Germinal center (tissue), 1 donor: ENCODE measurements around the gene GATA5.

ENCODE experiments used
- DNase-seq: peaks from one replicate; pipeline ENCODE4 v3.0.0; 2012; ENCODE audit warnings: mixed read lengths, low spot score

Gene GATA5

DNA sequence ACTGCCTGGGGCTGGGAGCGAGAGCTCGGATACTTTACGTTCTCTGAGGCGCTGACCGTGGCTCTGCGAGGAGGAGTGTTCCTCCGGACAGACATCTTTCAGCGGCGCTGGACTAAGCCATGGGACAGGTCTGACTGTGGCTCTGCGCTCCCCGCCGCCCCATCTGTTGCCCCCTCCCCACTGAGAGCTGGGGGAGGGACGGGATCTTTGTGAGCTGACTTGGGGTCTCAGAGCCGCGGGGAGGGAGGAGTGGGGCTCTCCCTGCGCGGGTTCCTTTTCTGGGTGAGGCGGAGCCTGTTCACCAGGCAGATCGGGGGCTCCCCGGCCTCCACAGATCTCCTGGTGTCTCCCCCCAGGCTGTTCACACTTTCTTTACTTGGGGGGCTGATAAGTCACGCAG is 11.3 kb upstream of the GATA5 start:
- DNase-seq = no peak

DNA sequence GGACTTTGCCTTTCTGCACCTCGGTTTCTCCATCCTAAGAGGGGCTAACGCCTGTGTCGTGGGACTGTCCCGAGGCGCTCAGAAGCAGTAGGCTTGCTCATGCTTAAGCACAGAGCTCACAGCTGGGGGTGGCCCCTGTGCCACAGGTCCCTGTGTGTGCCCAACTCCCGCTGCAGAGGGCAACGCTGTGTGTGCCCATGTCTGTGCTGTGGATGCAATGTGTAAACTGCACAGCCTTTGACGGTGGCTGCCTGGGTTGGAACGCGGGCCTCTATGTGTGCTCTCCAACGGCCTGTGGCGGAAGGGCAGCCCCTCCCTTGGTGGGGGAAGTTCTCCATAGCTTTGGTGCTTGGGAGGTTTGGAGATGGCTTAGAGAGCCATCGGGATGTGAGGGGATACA is 10.7 kb upstream of the GATA5 start:
- DNase-seq = no peak

DNA sequence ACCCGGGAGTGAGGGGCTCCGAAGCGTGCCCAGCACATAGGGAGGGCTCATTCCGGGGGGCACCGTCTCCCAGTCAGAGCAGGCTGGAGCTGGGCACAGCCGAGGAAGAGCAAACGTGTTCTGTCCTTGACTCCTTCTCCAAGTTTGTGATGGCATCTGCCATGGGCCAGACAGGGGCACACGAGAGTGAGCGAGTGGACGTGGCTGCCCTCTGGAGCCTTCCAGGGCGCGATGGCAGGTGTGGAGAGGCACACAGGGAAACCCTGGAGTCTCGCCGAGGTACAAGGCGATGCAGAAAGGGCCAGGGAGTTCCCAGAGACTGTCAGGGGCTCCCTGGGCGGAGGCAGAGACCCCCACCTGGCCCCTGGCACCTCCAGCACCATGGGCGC is 9.9 kb upstream of the GATA5 start:
- DNase-seq = no peak

DNA sequence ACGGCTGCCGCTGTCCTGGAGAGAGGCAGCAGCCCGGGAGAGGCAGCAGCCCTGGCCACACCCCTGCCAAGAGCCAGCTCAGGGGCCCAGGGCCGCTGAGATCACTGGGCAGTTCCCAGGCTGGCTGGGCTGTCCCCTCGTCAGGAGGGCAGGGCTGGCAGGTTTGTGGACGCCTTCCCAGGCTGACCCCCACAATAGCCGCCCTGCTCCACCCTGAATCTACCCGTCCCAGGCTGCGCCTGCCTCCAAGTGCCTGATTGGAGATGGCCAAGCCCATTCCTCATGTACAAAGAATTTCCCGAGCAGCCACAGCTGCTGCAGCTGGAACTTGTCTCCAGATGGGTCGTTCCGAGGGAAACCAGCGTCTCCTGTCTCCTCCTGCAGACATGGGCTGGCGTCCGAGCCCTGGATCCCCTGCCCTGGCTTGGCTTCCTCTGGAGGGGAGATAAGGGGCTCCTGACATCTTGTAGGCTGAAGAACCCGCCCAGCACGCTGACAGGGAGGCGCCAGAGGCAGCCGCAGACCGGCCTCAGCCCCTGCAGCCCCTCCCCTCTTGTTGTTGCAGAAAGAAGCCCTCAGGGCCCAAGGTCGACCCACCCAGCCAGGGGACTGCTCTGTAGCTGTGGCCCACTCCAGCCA is 9.4 kb upstream of the GATA5 start:
- no peak for DNase-seq

DNA sequence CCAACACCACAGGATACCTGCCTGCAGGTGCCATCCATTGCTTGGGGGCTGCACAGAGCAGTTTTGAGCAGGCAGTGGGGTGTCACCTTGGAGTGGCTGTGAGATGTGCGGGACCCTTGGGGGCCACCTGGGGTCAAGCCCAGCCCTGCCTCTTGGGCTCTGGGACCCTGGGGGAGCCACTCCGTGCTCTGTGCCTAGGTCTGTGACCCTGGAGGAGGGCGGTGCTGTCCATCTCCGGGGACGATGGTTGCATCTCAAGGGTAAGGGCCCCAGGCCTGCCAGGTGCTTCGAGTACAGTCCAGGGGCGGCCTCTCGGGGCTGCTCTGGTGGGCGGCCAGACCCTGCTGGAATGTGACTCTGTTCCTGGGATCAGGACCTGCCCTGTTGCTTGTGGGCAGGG is 8.7 kb upstream of the GATA5 start:
- DNase-seq = no peak

DNA sequence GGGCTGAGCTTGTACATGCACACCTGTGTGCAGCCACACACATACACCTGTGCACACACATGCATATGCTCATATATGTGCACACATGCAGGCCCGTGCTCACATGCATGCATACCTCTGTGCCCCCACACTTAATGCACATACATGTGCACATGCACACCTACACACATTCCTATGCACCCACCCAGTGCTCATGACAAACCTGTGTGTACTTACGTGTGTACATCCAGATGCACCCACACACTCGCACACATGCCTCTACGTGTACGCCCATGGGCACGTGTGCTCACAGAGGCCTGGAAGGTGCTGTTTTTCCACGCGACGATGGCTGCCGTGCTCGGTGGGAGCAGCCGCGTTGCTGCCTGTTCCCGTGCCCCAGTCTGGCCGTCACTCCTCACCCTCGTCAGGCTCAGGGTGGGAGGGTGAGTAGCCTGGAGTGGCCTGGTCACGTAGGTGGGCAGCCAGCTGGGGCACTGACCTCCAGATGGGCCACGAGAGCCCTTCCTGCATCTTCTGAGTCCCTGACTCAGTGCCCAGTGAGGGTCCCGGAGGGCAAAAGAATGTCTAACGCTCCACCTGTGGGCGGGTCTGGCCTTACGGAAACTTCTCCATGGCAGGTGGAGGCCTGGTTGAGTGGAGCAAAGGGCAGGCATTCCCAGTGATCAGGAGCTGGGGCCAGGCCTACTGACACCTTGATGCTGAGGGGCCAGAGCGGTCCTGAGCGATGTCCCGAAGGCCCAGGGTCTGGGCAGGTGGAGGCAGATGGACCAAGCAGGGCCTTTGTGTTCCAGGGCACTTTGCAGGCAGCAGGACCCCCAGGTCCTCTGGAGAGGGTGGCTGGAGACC is 8.0 kb upstream of the GATA5 start:
- no peak for DNase-seq

DNA sequence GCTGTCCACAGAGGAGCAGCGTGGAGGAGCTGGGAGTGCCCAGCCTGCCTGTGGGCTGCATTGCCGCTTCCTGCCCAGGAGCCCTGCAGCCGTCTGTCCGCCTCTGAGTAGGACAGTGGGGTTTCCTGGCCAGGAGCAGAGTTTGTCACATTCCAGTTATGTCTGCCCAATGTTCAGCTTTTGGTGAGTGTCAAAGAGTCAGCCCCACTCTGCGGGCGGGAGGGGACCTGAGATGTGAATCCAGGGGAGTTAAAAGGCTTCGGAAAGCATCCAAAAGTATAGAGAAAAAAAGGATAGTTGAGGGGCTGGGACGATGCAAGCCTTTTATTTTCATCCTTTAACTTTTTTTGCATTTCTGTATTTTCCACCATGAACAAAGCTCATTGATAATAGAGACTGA is 7.2 kb upstream of the GATA5 start:
- no peak for DNase-seq

DNA sequence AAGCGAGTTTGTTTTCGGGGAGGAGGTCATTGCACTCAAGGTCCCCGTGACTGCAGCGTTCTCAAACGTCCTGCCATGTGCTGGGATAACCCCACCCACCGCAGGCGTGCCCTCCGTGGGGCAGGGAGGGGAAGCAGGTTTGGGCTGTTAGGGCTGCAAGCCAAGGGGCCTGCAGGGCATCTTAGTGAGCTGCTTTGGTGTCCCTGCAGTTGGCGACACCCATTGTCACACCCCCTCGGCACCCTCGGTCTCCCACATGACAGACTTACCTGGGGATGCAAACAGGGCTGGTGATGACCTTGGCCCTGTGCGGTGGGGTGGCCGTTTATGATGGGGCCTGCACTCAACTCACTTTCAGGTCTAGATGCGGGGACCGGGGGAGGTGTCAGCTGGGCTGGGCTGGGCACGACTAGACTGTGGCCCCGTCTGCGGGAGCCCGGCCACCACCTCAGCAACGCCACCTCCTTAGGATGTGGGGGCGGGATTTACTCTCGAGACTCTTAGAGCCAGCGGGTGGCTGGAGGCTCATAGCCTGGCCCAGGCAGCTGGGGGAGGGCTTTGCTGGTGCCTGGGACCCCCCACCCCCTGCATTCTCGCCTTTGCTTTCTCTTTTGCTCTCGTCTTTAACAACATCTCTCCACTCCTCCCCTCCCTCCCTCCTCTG is 6.5 kb upstream of the GATA5 start:
- no peak for DNase-seq

DNA sequence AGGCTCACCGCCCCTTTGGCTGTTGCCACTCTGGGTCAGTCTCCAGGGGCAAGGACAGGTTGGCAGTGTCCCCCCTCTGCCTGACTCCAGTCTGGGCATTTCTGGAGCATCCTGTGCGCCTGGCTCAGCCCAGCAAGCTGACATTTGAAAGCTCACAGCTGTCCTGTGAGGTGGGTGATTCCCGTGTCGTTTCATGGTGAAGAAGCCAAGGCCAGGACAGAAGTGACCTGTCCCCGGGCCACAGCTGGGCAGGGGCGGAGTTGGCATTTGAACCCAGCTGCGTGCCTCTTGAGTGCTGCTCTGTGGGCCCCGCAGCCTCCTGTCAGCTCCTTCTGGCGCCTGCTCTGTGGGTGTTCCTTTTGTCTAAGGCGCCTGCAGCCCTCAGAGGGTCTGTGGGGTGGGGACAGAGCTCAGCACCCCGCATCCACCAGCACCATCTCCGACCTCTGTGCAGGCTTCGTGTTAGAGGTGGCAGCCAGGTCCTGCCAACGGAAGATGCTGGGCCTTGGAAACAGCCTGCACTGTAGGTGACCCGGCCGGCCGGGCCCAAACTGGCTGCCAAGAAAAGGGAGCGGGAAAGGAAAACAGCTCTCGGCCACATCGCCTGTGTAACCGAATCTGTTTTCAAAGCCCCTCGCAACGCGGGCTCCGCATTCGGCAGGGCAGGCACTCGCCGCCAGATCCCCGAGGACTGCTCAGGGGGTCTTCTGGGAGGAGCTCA is 5.8 kb upstream of the GATA5 start:
- no peak for DNase-seq

DNA sequence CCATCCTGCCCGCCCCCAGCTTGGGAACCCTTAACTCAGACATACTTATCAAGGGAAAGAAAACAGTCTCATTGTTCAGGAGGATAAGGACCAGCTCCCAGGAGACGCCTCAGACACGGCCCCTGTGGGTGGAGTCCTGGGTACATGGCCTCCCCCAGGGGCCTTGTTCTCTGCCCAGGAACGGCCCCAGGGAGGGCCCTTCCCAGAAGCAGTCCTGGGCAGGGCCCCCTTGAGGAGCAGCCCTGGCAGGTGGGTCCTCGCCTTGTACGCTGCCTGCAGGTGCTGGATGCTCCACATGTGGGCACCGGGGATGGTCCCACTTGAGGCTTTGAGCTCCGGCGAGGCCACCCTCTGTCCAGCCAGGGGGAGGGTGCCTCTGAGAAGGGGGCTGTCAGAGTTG is 4.5 kb upstream of the GATA5 start:
- DNase-seq = no peak

DNA sequence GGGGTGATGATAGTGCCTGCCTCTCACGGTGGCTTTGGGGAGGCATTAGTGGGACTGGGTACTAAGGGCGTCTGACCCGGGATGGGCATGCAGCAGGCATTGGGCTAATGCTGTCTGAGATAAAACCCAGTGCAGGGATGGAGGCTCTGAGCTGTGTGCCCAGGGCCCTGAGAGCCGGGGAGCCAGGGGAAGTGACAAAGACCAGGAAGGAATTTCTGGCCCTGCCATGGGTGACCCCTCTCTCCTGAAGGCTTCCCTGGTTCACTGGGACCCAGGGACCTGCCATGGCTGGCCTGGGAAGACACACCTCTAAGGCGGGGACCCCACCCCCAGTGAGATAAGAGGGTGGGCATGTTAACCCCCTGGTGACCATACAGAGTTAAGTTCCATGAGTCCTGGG is 3.9 kb upstream of the GATA5 start:
- DNase-seq = no peak

DNA sequence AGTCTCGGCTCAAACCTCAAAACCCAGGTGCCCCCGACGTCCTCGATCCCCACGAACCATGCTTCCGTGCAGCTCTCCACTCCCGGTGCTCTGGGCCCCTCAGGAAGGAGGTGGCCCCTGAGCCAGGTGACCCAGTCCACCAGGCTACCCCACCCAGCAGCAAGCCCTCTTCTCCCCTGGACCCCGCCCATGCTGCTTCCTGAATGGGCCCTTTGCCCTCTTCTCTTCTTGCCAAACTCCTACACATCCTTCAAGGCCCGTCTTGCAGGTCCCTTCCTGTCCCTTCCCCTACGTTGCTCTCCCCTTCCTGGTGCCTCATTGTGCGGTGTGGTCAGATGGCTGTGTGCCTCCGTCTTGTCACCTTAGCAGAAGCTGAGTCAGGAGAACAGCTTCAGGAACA is 3.4 kb upstream of the GATA5 start:
- DNase-seq = no peak

DNA sequence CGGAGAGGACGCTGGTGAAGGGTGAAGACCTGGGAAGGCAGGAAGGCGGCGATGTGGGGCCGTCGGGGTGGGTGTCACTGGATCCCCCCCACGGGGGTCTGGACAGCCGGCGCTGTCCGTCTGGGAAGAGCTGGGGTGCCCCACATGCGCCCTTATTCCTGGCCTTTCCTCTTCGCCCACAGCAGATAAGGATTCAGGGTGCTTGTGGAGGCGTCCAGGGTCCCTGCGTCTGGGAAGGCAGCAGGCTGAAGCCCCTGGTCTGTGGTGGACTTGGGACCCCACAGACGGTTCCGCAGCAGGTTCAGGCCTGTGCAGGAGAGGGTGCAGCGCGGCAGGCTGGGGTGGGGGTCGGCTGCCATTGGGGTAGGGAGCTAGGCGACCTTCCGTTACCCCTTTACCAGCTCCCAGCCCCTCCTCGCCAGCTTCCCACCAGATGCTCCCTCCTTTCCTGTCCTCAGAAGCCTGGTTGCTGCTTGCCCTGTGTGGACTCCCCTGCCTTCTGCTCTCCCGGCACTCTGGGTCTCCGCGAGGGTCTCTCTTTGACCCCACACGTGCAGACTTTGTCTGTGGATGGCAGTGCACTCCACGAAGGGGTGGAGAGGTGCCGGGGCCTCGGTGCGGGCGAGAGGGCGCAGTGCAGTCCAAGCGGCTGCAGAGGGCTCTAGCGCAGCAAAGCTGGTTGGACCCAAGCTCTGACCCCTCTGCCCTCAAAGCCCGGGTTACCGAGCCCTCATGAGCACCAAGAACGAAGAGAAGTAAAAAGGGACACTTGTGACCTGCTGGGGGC is 2.1 kb upstream of the GATA5 start:
- DNase-seq = no peak

DNA sequence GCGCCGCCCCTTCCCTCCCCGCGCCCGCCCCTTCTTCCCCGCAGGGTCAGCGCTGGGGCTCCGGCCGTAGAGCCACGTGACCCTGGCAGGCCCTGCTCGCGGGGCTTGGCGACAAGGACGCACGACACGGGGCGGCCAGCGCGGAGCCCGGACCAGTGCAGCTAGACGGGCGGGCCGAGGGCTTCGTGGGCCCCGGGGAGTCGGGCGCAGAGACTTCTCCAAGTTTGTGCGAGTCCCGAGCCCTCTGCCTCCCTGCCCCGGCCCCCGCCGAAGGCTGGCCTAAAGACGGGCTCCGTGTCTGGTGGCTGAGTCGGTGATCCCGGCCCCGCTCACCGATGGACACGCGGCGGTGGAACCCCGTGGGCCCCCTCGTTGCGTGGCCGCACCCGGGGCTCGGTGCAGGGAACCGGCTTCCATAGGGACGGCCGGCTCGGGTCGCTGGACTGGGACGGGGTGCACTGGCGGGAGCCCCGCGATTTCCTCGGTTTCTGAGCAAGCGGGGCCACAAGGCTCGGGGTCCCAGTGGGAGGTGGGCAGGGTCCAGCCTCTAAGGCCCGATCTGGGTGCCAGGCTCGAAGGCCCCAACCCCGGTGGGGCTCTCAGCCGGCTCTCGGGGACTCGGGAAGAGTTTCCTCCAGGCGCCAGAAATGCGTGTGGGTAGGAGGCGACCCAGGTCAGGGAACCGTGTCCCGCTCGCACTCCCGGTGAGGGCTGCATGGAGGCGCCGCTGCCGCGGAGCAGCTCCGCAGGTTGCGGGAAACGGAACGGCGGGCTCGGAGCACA is 452 bp upstream of the GATA5 start:
- DNase-seq = no peak

DNA sequence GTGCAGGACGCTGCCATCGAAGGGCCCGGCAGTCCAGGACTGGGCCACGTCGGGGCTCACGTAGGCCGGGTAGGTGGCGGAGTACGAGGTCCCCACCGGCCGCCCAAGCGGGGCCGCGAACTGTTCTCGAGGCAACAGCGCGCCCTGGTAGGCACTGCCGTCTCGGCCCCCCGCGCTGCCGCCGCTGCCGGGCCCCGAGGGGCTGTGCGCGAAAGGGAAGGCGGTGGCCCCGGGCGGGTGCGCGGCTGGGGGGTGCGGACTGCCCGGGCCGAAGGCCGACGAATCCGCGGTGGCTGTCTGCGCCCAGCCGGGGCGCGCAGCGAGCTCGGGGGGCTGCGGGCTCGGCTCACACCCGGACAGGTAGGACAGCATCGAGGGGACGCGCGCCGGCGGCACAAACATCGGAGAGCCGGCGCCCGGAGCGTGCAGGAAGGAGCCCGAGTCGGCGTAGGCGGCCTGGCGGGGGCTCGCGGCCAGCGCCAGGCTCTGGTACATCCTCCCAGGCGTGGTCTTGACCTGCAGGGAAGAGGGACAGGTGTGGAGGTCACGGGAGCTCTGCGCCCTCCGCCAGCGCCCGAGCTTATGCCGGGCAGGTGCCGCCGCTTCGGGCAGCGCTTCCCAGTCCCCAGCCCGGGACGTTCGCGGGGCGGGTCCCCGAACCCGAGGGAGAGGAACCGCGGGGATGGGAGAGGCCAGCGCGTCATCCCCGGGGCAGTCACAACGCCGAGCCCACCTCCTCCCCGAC is 596 bp downstream of the GATA5 start:
- no peak for DNase-seq

DNA sequence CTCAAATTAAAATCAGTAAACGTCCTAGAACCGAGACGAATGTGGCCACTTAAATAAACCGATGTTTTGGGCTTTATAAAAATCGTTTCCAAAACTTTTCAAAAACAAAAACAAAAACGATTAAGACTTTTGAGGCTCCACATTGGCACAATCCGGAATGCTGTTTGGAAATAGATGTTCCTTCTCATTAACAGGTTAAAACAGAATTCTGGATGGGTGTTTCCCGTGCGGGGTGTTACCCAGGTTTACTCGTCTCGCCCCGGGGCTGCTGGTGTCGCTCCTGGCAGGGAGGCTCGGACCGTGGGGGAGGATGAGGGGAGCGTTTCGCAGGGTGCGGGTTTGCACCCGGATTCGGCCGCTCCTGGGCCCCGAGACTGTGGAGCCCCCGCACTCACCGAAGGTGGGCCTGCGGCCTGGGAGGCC is 1.2 kb downstream of the GATA5 start:
- no peak for DNase-seq

DNA sequence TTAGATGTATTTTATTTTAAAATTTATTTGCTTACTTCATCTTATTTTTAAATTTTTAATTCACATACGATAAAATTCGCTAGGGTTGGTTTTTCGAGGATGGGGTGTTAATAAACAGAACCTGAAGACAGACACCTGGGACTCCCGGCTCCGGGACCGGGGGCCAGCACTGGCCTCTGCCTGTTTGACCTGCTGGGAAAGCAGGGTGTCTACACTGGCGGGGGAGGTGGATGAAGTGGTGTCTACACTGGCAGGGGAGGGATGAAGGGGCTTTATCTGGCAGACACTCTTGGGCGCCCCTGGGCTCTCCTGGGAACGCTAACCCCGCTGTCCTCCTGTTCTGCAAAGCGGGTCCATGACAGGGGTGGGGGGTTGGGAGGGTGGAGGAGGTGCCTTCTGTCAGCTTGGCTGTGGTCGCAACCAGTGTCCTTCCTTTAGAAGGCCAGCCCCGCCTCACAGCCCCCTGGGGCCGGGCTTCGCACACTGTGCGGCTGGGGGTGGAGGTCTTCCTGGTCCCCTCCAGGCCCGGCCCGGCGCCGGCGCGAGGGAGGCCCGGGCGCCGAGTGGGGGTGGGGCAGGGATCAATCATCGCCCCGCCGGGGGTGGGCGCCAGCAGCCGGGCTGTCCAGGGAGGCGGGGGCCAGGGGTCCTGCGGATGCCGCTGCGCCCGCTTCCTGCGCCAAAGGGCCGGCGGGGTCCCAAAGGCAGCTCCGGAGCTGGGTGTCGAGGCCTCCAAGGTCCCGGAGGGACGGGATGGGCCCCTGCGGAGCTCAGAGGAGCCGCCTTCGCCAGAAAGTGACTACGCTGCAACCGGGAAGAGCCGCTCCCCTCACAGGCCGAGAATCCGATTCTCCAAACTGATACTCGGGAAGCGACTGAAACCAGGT is 1.8 kb downstream of the GATA5 start:
- DNase-seq = no peak

DNA sequence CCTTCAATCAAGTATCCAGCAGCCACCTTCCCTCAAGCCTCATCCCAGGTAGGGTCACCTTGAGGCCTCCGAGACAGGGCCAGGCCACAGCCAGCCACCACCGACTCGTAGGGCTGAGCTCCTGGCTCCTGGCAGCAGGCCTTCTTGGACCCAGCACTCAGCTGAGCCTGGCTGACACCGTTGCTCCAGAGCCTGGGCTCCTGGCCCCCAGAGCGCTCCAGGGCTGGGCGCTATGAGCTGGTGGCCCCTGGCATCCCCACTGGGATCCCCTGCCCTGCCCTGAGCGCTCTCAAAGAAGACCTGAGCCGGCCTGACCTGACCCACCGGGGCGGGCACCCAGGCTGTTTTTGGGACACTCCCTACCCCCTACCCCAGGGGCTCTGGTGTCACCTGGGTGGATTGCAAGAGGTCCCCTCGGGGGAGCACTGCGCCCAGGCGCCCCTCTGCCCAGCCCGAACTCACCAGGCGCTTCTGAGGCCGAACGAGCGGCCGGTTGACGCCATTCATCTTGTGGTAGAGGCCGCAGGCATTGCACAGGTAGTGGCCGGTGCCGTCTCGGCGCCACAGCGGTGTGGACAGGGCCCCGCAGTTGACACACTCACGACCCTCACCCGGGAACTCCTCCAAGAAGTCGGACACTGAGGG is 2.7 kb downstream of the GATA5 start:
- DNase-seq = no peak
